ENCODE measurements around the gene MAP3K4.
"Not testable (repeated sequence)": the region's sequence is repeated elsewhere in the genome, so short reads cannot be mapped to it uniquely, and the experiment has no call there.

Gene MAP3K4

GRCh38 chr6:161091972-161092701 lies 100.6 kb downstream of the MAP3K4 start:
- no peak for DNase-seq

GRCh38 chr6:161094955-161095354 lies 103.4 kb downstream of the MAP3K4 start:
- no peak for DNase-seq

- DNase-seq: no peak
These were observed 104.3 kb downstream of the MAP3K4 start for GRCh38 chr6:161095916-161096315.

GRCh38 chr6:161100072-161100471 lies 108.5 kb downstream of the MAP3K4 start:
- no peak for DNase-seq

GRCh38 chr6:161101517-161101916 lies 109.9 kb downstream of the MAP3K4 start:
- DNase-seq: no peak

GRCh38 chr6:161103475-161103874 lies 111.9 kb downstream of the MAP3K4 start:
- no peak for DNase-seq

GRCh38 chr6:161104966-161105365 lies 113.4 kb downstream of the MAP3K4 start:
- DNase-seq: no peak

GRCh38 chr6:161105408-161105807 lies 113.8 kb downstream of the MAP3K4 start:
- no peak for DNase-seq

GRCh38 chr6:161107779-161108730 lies 116.5 kb downstream of the MAP3K4 start:
- no peak for DNase-seq

- DNase-seq: no peak
These were observed 117.3 kb downstream of the MAP3K4 start for GRCh38 chr6:161108916-161109315.

GRCh38 chr6:161109366-161109765 lies 117.8 kb downstream of the MAP3K4 start:
- DNase-seq: no peak

- DNase-seq: no peak
These were observed 118.6 kb downstream of the MAP3K4 start for GRCh38 chr6:161110028-161110779.

GRCh38 chr6:161111261-161111660 lies 119.7 kb downstream of the MAP3K4 start:
- no peak for DNase-seq

GRCh38 chr6:161115468-161115867 lies 123.9 kb downstream of the MAP3K4 start:
- DNase-seq: no peak

GRCh38 chr6:161116554-161116953 lies 125.0 kb downstream of the MAP3K4 start:
- DNase-seq: no peak

- DNase-seq: no peak
These were observed 125.7 kb downstream of the MAP3K4 start for GRCh38 chr6:161117308-161117707.

- DNase-seq: no peak
These were observed 126.4 kb downstream of the MAP3K4 start for GRCh38 chr6:161117942-161118341.

GRCh38 chr6:161123319-161123718 lies 131.8 kb downstream of the MAP3K4 start:
- DNase-seq: not testable (repeated sequence)

- DNase-seq: no peak
These were observed 134.0 kb downstream of the MAP3K4 start for GRCh38 chr6:161125591-161125990.

- DNase-seq: no peak
These were observed 135.6 kb downstream of the MAP3K4 start for GRCh38 chr6:161127071-161127740.

GRCh38 chr6:161128230-161128629 lies 136.7 kb downstream of the MAP3K4 start:
- DNase-seq: no peak

- peak; percentile 43 to 61 for DNase-seq
These were observed 137.2 kb downstream of the MAP3K4 start for GRCh38 chr6:161128680-161129196.

Data from activated CD4-positive, alpha-beta T cell treated with anti-CD3 and anti-CD28 coated beads, Interleukin-2, amount 50 U/mL, for 48 hours (primary cell).